Natural killer cell (primary cell): Measurements from ENCODE around the gene NMT2. TPM values are rescaled to one million over a fixed set of nuclear protein-coding genes. Genes with fewer than 3 reads are reported as not detected.

Experiments
- ATAC-seq, 3 donors: fragments of 150-1000 bp in 2 of 3; fragments of 200-7000 bp in 1 of 3; cut with Tn5 transposase; 1 replicate in 1 of 3; 2 replicates in 2 of 3; pipeline ENCODE4 v1.10.0; 2021; ENCODE audit warnings: mild to moderate bottlenecking in 2 of 3, moderate library complexity in 2 of 3
- DNase-seq, 2 donors: peaks; one replicate each; pipeline versions ENCODE4 v3.0.0 to v3.0.0-alpha.2; 2013 to 2021; ENCODE audit warnings: mixed read lengths in 1 of 2
- H3K27ac ChIP-seq: one replicate; pipeline ENCODE4 v1.5.1; 2013; ENCODE audit warnings: mild to moderate bottlenecking, low read length
- H3K27me3 ChIP-seq: one replicate; pipeline ENCODE4 v1.6.1; 2013; ENCODE audit warnings: low read length; ENCODE audit not compliant: control insufficient read depth, insufficient read depth
- H3K36me3 ChIP-seq: one replicate; pipeline ENCODE4 v1.6.1; 2013; ENCODE audit warnings: low read length; ENCODE audit not compliant: control insufficient read depth, insufficient read depth
- H3K4me1 ChIP-seq: one replicate; pipeline ENCODE4 v1.6.1; 2013; ENCODE audit warnings: low read length; ENCODE audit not compliant: control insufficient read depth, insufficient read depth
- H3K4me3 ChIP-seq: one replicate; pipeline ENCODE4 v1.5.1; 2013; ENCODE audit warnings: low read length
- H3K9me3 ChIP-seq: one replicate; pipeline ENCODE4 v1.6.1; 2013; ENCODE audit warnings: low read length; ENCODE audit not compliant: control insufficient read depth, insufficient read depth
- H3K27ac Mint-ChIP-seq, 2 donors: one replicate each; pipeline ENCODE4 v1.8.0; 2022; ENCODE audit warnings: mild to moderate bottlenecking in 2 of 2, mixed read lengths in 2 of 2, moderate library complexity in 1 of 2
- H3K27me3 Mint-ChIP-seq, 2 donors: one replicate each; pipeline ENCODE4 v1.8.0; 2022; ENCODE audit warnings: low read depth in 2 of 2, mixed read lengths in 2 of 2
- H3K36me3 Mint-ChIP-seq: one replicate; pipeline ENCODE4 v1.8.0; 2022; ENCODE audit warnings: mixed read lengths
- H3K4me1 Mint-ChIP-seq, 2 donors: one replicate each; pipeline ENCODE4 v1.8.0; 2022; ENCODE audit warnings: mixed read lengths in 2 of 2
- H3K4me3 Mint-ChIP-seq: one replicate; pipeline ENCODE4 v1.8.0; 2022; ENCODE audit warnings: mild to moderate bottlenecking, moderate library complexity, mixed read lengths
- H3K9me3 Mint-ChIP-seq, 2 donors: one replicate each; pipeline ENCODE4 v1.8.0; 2022; ENCODE audit warnings: mixed read lengths in 2 of 2
- CTCF ChIP-seq: fragments of 200-600 bp; IDR thresholded peaks from one replicate; pipeline ENCODE4 v1.8.0; 2022; ENCODE audit warnings: antibody characterized with exemption
- WGBS: methylation state at CpG from one replicate; pipeline ENCODE4 v1.1.7; 2013; ENCODE audit warnings: missing lambda C conversion rate; ENCODE audit not compliant: insufficient coverage; 5-methylcytosine and 5-hydroxymethylcytosine counted together
- intact Hi-C: fragments of 100-400 bp; cut with micrococcal nuclease; formaldehyde crosslinking; loops from one replicate; pipeline ENCODE4 v1.14.2; 2022
- total RNA-seq, 4 donors: library from RNA; stranded (reverse); fragments of 120-200 nt in 1 of 4; gene quantifications; one replicate each; pipeline versions ENCODE4 v1.2.3 to v1.2.4, GENCODE V29; 2013 to 2022

Gene NMT2
- total RNA-seq, 3 donors from 2014 or later (not counting 1 experiment from before 2014, with no cell fraction given), result 18.9 to 34.9 (median 28.8) TPM

- peaks cover 0 to 3% of the 10 kb centered on the region in 2 donors for H3K27me3 Mint-ChIP-seq
- peaks cover 3% of the 10 kb centered on the region for H3K4me1 ChIP-seq
- H3K27ac ChIP-seq, result peak overlapping the region; percentile 49
- ATAC-seq (peak in 1 of 3 donors; percentile 67), DNase-seq (peak in 1 of 2 donors; percentile 48)
- H3K9me3 ChIP-seq, result no peaks in the 10 kb centered on the region
- WGBS, result 80% methylated on average over 12 of the region's 12 CpGs
- H3K4me3 Mint-ChIP-seq, result peak overlapping the region; percentile 51
- intact Hi-C loops, result no loop called here
- no peaks in the 10 kb centered on the region for H3K9me3 Mint-ChIP-seq
- H3K36me3 Mint-ChIP-seq, result no peaks in the 10 kb centered on the region
- no peak for TF ChIP-seq CTCF
- peaks cover 0 to 5% of the 10 kb centered on the region in 2 donors for H3K4me1 Mint-ChIP-seq
- H3K36me3 ChIP-seq, result no peaks in the 10 kb centered on the region
- no peaks in the 10 kb centered on the region for H3K27me3 ChIP-seq
- peak overlapping the region; percentile 20 for H3K4me3 ChIP-seq
- peak overlapping the region in 1 of 2 donors; percentile 67 for H3K27ac Mint-ChIP-seq
These were observed 27.7 kb upstream of the NMT2 start for GRCh38 chr10:15196021-15196834.

GRCh38 chr10:15189133-15189885 is 20.8 kb upstream of the NMT2 start:
- Histone ChIP-seq H3K4me3 (no peak overlapping the region), H3K27me3 (no peaks in the 10 kb centered on the region), H3K36me3 (no peaks in the 10 kb centered on the region), H3K9me3 (no peaks in the 10 kb centered on the region), H3K4me1 (peaks cover 3% of the 10 kb centered on the region), H3K27ac (no peak overlapping the region)
- no peaks in the 10 kb centered on the region for H3K9me3 Mint-ChIP-seq
- DNase-seq (no peak), ATAC-seq (no peak)
- intact Hi-C loops, result no loop called here
- no peak overlapping the region for H3K27ac Mint-ChIP-seq
- 55% methylated on average over 6 of the region's 11 CpGs for WGBS
- peak overlapping the region; percentile 35 for H3K4me3 Mint-ChIP-seq
- no peaks in the 10 kb centered on the region for H3K36me3 Mint-ChIP-seq
- peaks cover 12 to 17% of the 10 kb centered on the region in 2 donors for H3K4me1 Mint-ChIP-seq
- no peaks in the 10 kb centered on the region for H3K27me3 Mint-ChIP-seq
- no peak for TF ChIP-seq CTCF

GRCh38 chr10:15188603-15189002 is 20.1 kb upstream of the NMT2 start:
- no peaks in the 10 kb centered on the region for H3K36me3 Mint-ChIP-seq
- peak in 1 of 3 donors; percentile 25 for ATAC-seq
- Histone ChIP-seq H3K4me1 (peaks cover 3% of the 10 kb centered on the region), H3K9me3 (no peaks in the 10 kb centered on the region), H3K36me3 (no peaks in the 10 kb centered on the region), H3K27ac (no peak overlapping the region), H3K27me3 (no peaks in the 10 kb centered on the region), H3K4me3 (no peak overlapping the region)
- intact Hi-C loops, result no loop called here
- TF ChIP-seq CTCF, result no peak
- 64% methylated on average over 2 of the region's 5 CpGs for WGBS
- no peaks in the 10 kb centered on the region for H3K27me3 Mint-ChIP-seq
- H3K4me3 Mint-ChIP-seq, result no peak overlapping the region
- no peaks in the 10 kb centered on the region for H3K9me3 Mint-ChIP-seq
- DNase-seq, result peak in 1 of 2 donors; percentile 29
- no peak overlapping the region for H3K27ac Mint-ChIP-seq
- peaks cover 12 to 17% of the 10 kb centered on the region in 2 donors for H3K4me1 Mint-ChIP-seq
